Ovary (tissue), 3 donors: ENCODE data around the gene PPARA.

ENCODE experiments used
- CTCF ChIP-seq, 3 donors: fragments of 450-650 bp in 2 of 3; fragments of 200-600 bp in 1 of 3; IDR thresholded peaks; one replicate each; pipeline versions ENCODE4 v1.5.1 to v1.8.0; 2016 to 2022; ENCODE audit warnings: antibody characterized with exemption in 3 of 3, mild to moderate bottlenecking in 1 of 3
- EP300 ChIP-seq: sonication (generic); formaldehyde crosslinking; IDR thresholded peaks from one replicate; pipeline ENCODE4 v1.6.1; 2017; ENCODE audit warnings: antibody characterized with exemption
- POLR2A ChIP-seq: fragments of 450-650 bp; IDR thresholded peaks from one replicate; pipeline ENCODE4 v1.6.1; 2017; ENCODE audit warnings: antibody characterized with exemption, mild to moderate bottlenecking, moderate library complexity
- donor health status: DM: no; HTN: no; CAD: no.

DNA sequence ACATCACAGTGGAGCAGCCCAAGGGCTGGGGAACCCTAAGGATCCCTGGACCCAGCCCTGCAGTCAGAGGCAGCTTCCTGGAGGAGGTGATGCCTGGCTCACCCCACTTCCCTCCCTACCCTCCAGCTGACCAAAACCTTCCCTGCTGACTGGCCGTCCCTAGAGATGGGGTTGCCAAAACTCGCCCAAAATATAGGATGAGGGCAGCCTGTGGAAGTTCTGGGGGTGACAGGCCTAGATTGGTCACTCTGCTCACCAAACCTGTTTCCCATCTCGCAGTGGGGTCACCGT lies 35.0 kb upstream of the PPARA start:
- no peak for TF ChIP-seq POLR2A
- no peak for TF ChIP-seq CTCF (IDR thresholded peaks at IDR 0.05)
- TF ChIP-seq EP300 = no peak
